ENCODE measurements around the gene KLC3. TPM values are rescaled to one million over a fixed set of nuclear protein-coding genes. Genes with fewer than 3 reads are reported as not detected.
"Not testable (repeated sequence)": the region's sequence is repeated elsewhere in the genome, so short reads cannot be mapped to it uniquely, and the experiment has no call there.

KLC3 gene
- total and polyA plus RNA-seq, 11 donors: 0.12 to 0.69 (median 0.32) TPM; not detected in 6

DNA sequence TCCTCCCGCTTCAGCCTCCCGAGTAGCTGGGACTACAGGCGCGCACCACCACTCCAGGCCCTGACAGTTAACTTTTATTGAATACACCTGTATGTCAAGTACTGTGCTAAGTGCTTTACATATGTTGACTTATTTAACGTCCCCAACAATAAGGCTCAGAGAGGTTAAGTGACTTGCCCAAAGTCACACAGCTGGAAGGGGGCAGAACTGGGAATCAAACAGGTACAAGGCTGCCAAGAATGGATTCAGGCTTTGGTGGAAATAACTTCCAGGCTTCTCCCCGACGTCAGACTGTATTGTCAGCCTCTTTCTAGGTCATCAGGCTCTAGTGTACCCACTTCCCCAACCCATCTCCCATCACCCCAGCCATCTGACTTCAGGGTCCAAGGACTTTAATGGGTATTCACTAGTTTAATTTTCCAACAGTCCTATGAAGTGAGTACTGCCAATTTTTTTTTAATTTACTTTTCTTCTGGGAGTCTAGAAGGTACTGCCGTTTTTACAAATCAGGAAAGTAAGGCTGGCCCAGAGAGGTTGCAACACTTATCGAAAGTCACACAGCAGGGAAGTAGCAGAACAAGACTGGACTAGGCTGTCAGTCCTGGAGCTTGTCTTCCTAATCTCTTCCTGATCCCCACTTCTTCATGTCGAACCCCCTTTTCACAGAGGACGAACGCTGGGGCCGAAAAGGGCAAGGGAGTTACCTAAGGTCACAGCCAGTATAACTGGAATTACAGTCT lies 13.0 kb upstream of the KLC3 start:
- peaks cover 0 to 19% (median 7%) of the 10 kb centered on the region in 12 donors for H3K4me1 ChIP-seq
- H3K36me3 ChIP-seq: no peaks in the 10 kb centered on the region
- DNase-seq (no peak), ATAC-seq (no peak)
- H3K27ac ChIP-seq: no peak overlapping the region
- TF ChIP-seq, protein P1, sequence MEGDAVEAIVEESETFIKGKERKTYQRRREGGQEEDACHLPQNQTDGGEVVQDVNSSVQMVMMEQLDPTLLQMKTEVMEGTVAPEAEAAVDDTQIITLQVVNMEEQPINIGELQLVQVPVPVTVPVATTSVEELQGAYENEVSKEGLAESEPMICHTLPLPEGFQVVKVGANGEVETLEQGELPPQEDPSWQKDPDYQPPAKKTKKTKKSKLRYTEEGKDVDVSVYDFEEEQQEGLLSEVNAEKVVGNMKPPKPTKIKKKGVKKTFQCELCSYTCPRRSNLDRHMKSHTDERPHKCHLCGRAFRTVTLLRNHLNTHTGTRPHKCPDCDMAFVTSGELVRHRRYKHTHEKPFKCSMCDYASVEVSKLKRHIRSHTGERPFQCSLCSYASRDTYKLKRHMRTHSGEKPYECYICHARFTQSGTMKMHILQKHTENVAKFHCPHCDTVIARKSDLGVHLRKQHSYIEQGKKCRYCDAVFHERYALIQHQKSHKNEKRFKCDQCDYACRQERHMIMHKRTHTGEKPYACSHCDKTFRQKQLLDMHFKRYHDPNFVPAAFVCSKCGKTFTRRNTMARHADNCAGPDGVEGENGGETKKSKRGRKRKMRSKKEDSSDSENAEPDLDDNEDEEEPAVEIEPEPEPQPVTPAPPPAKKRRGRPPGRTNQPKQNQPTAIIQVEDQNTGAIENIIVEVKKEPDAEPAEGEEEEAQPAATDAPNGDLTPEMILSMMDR (IDR thresholded peaks at IDR 0.05): no peak
- TF ChIP-seq POLR2A (IDR thresholded peaks at IDR 0.05): no peak
- intact Hi-C loops (cut with DNase I): loop anchor here in 1 of 10 donors (5.0 kb wide), 1 partner anchor 75 kb away; the partner anchor contains the start of gene MARK4
- no peak overlapping the region for H3K4me3 ChIP-seq
- H3K9me3 ChIP-seq: no peaks in the 10 kb centered on the region
- H3K27me3 ChIP-seq: peaks cover 0 to 18% (median 14%) of the 10 kb centered on the region in 9 donors
- 76 to 80% (median 77%) methylated on average over 13 of the region's 13 CpGs for WGBS, 4 donors

GRCh38 chr19:45331411-45331810 lies 9.1 kb upstream of the KLC3 start:
- WGBS, 4 donors: 85 to 93% (median 90%) methylated on average over 7 of the region's 7 CpGs
- ATAC-seq (no peak), DNase-seq (no peak)
- intact Hi-C loops (cut with DNase I): loop anchor here in 5 of 10 donors (10.0 kb wide), 3 partner anchors 167 to 427 kb away; partner anchors contain the start of genes APOE (in 4 of the 5) and NKPD1 (in 1 of the 5)
- Histone ChIP-seq H3K36me3 (no peaks in the 10 kb centered on the region), H3K27ac (no peak overlapping the region), H3K4me1 (peaks cover 0 to 3% (median 0%) of the 10 kb centered on the region in 12 donors), H3K27me3 (no peaks in the 10 kb centered on the region), H3K9me3 (no peaks in the 10 kb centered on the region), H3K4me3 (no peak overlapping the region)
- TF ChIP-seq POLR2A (IDR thresholded peaks at IDR 0.05): no peak
- TF ChIP-seq, protein P1 (IDR thresholded peaks at IDR 0.05): no peak

DNA sequence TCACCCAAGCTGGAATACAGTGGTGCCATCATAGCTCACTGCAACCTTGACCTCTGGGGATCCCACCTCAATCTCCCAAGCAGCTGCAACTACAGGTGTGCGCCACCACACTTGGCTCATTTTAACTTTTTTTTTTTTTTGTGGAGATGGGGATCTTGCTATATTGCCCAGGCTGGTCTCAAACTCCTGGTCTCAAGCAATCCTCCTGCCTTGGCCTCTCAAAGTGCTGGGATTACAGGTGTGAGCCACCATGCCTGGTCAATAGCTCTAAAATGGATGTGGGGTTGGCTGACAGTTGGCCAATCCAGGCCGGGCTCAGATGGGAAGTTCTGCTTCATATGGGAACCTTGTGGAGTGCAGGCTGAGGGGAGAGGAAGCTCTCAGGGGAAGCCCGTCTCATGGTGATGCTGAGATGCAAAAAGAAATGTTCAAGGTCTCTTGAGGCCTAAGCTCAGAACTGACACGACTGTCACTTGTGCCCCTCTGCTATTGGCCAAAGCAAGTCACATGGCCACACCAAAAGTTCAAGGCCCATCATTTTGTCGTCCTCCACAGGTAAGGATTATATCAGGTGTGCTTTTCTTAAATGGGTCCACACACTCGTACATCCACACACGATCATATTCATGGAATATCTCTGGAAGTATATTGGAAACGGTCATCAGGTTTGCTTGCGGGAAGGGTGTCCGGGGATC lies 6.8 kb upstream of the KLC3 start:
- TF ChIP-seq POLR2A (IDR thresholded peaks at IDR 0.05): no peak
- TF ChIP-seq, protein P1 (IDR thresholded peaks at IDR 0.05): no peak
- Histone ChIP-seq H3K36me3 (no peaks in the 10 kb centered on the region), H3K27me3 (peaks cover 0 to 3% (median 0%) of the 10 kb centered on the region in 9 donors), H3K9me3 (no peaks in the 10 kb centered on the region), H3K27ac (no peak overlapping the region), H3K4me1 (peaks cover 0 to 4% (median 0%) of the 10 kb centered on the region in 12 donors), H3K4me3 (no peak overlapping the region)
- intact Hi-C loops (cut with DNase I): loop anchor here in 5 of 10 donors (10.0 kb wide), 3 partner anchors 169 to 429 kb away; partner anchors contain the start of genes APOE (in 4 of the 5) and NKPD1 (in 1 of the 5)
- WGBS, 4 donors: 83 to 89% (median 85%) methylated on average over 10 of the region's 10 CpGs
- no peak for DNase-seq
- ATAC-seq: no peak

DNA sequence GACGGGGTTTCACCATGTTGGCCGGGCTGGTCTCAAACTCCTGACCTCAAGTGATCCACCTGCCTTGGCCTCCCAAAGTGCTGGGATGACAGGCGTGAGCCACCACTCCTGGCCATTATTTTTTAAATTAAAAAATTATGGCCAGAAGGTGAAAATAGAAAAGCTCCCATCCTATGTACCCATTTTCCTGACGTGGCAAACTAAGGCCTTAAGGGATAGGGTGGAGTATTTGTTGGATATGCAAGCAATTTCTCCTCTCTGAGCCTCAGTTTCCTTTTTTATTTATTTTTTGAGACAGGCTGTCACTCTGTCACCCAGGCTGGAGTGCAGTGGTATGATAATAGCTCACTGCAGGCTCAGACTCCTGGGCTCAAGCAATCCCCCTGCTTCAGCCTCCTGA lies 5.7 kb upstream of the KLC3 start:
- H3K4me1 ChIP-seq, DNase-seq, H3K4me3 ChIP-seq, ATAC-seq, H3K36me3 ChIP-seq, H3K27ac ChIP-seq, H3K9me3 ChIP-seq: not testable (repeated sequence)
- intact Hi-C loops (cut with DNase I): loop anchor here in 6 of 10 donors (5.0 to 10.0 kb wide), 6 partner anchors 83 to 433 kb away; partner anchors contain the start of genes MARK4 (in 5 of the 6), APOE (in 4 of the 6) and NKPD1 (in 1 of the 6)
- H3K27me3 ChIP-seq: peaks cover 1 to 12% (median 3%) of the 10 kb centered on the region in 9 donors
- 88 to 93% (median 90%) methylated on average over 4 of the region's 4 CpGs for WGBS, 4 donors
